ENCODE results near the gene MUSTN1.

MUSTN1 gene

DNA sequence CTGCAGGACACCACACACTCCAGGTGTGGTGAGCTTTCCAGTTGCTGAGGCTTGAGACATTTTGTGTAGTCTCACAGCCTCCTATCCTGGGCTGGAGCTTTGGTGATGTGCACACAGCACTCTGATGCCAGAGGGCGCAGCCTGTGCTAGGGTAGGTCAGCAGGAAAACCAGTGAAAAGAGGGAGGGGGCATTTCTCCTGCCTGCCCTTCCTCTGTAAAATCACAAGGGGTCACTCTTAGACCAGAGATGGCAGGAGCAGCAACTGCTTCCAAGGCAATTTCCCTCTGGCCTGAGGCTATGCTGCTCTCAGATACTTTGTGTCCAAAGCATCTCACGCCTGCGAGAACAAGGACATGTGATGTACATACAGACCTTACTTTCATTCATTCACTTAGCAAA, 16.5 kb upstream of the MUSTN1 start:
- no peaks in the 10 kb centered on the region for H3K4me1 ChIP-seq (ENCODE audit: insufficient read depth, low read length)
- H3K27ac ChIP-seq (ENCODE audit: low read length), result no peak overlapping the region
- H3K4me3 ChIP-seq (ENCODE audit: low read length), result no peak overlapping the region
- no peaks in the 10 kb centered on the region for H3K9me3 ChIP-seq (ENCODE audit: insufficient read depth, low read depth, low read length)
- no peaks in the 10 kb centered on the region for H3K27me3 ChIP-seq (ENCODE audit: insufficient read depth, low read length)
- H3K36me3 ChIP-seq (ENCODE audit: insufficient read depth, low read depth, low read length), result peaks cover 35% of the 10 kb centered on the region
- no peak overlapping the region for H3K9ac ChIP-seq (ENCODE audit: low read depth, low read length)

GRCh38 chr3:52849656-52850055, 14.8 kb upstream of the MUSTN1 start:
- H3K27ac ChIP-seq (ENCODE audit: low read length), result no peak overlapping the region
- no peak overlapping the region for H3K9ac ChIP-seq (ENCODE audit: low read depth, low read length)
- H3K4me1 ChIP-seq (ENCODE audit: insufficient read depth, low read length), result no peaks in the 10 kb centered on the region

GRCh38 chr3:52848617-52849016, 13.8 kb upstream of the MUSTN1 start:
- Histone ChIP-seq H3K36me3 (ENCODE audit: insufficient read depth, low read depth, low read length) (peaks cover 35% of the 10 kb centered on the region), H3K9me3 (ENCODE audit: insufficient read depth, low read depth, low read length) (no peaks in the 10 kb centered on the region), H3K4me3 (ENCODE audit: low read length) (no peak overlapping the region), H3K4me1 (ENCODE audit: insufficient read depth, low read length) (no peaks in the 10 kb centered on the region), H3K9ac (ENCODE audit: low read depth, low read length) (no peak overlapping the region), H3K27me3 (ENCODE audit: insufficient read depth, low read length) (no peaks in the 10 kb centered on the region), H3K27ac (ENCODE audit: low read length) (no peak overlapping the region)

More at GRCh38 chr3:52849656-52850055, 14.8 kb upstream of the MUSTN1 start:
- peaks cover 35% of the 10 kb centered on the region for H3K36me3 ChIP-seq (ENCODE audit: insufficient read depth, low read depth, low read length)
- no peaks in the 10 kb centered on the region for H3K27me3 ChIP-seq (ENCODE audit: insufficient read depth, low read length)
- no peaks in the 10 kb centered on the region for H3K9me3 ChIP-seq (ENCODE audit: insufficient read depth, low read depth, low read length)
- no peak overlapping the region for H3K4me3 ChIP-seq (ENCODE audit: low read length)

GRCh38 chr3:52847726-52848125, 12.9 kb upstream of the MUSTN1 start:
- Histone ChIP-seq H3K9ac (ENCODE audit: low read depth, low read length) (no peak overlapping the region), H3K36me3 (ENCODE audit: insufficient read depth, low read depth, low read length) (peaks cover 36% of the 10 kb centered on the region), H3K9me3 (ENCODE audit: insufficient read depth, low read depth, low read length) (no peaks in the 10 kb centered on the region), H3K27ac (ENCODE audit: low read length) (no peak overlapping the region), H3K4me3 (ENCODE audit: low read length) (no peak overlapping the region), H3K4me1 (ENCODE audit: insufficient read depth, low read length) (no peaks in the 10 kb centered on the region), H3K27me3 (ENCODE audit: insufficient read depth, low read length) (no peaks in the 10 kb centered on the region)

DNA sequence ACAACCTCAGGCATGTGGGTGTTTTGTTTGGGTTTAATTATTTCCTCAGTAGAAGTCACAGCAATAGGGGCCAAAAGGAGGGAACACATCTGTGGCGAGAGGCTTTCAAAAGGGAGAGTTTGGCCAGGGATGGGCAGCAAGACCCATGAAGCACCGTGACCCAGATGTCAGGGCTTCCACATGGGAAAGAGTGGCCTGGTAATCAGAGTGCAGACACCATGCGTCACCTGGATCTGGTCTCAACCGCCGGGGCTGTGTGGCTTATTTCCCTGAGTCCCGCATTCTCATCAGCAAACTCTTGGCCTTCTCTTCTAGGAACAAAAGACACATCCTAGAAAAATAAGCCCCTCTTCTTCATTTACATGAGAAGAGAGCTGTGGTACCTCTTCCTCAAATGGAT, 12.4 kb upstream of the MUSTN1 start:
- Histone ChIP-seq H3K36me3 (ENCODE audit: insufficient read depth, low read depth, low read length) (peaks cover 37% of the 10 kb centered on the region), H3K27ac (ENCODE audit: low read length) (no peak overlapping the region), H3K4me1 (ENCODE audit: insufficient read depth, low read length) (no peaks in the 10 kb centered on the region), H3K9me3 (ENCODE audit: insufficient read depth, low read depth, low read length) (no peaks in the 10 kb centered on the region), H3K4me3 (ENCODE audit: low read length) (no peak overlapping the region), H3K27me3 (ENCODE audit: insufficient read depth, low read length) (no peaks in the 10 kb centered on the region), H3K9ac (ENCODE audit: low read depth, low read length) (no peak overlapping the region)

- no peak overlapping the region for H3K9ac ChIP-seq (ENCODE audit: low read depth, low read length)
- H3K27ac ChIP-seq (ENCODE audit: low read length), result no peak overlapping the region
- H3K4me3 ChIP-seq (ENCODE audit: low read length), result no peak overlapping the region
- no peaks in the 10 kb centered on the region for H3K27me3 ChIP-seq (ENCODE audit: insufficient read depth, low read length)
- H3K4me1 ChIP-seq (ENCODE audit: insufficient read depth, low read length), result no peaks in the 10 kb centered on the region
- peaks cover 35% of the 10 kb centered on the region for H3K36me3 ChIP-seq (ENCODE audit: insufficient read depth, low read depth, low read length)
- H3K9me3 ChIP-seq (ENCODE audit: insufficient read depth, low read depth, low read length), result no peaks in the 10 kb centered on the region
Measured at GRCh38 chr3:52846432-52846965, 11.7 kb upstream of the MUSTN1 start.

GRCh38 chr3:52845691-52846431, 11.0 kb upstream of the MUSTN1 start:
- Histone ChIP-seq H3K9me3 (ENCODE audit: insufficient read depth, low read depth, low read length) (no peaks in the 10 kb centered on the region), H3K27ac (ENCODE audit: low read length) (no peak overlapping the region), H3K27me3 (ENCODE audit: insufficient read depth, low read length) (no peaks in the 10 kb centered on the region), H3K4me1 (ENCODE audit: insufficient read depth, low read length) (no peaks in the 10 kb centered on the region), H3K36me3 (ENCODE audit: insufficient read depth, low read depth, low read length) (peaks cover 41% of the 10 kb centered on the region), H3K9ac (ENCODE audit: low read depth, low read length) (no peak overlapping the region), H3K4me3 (ENCODE audit: low read length) (no peak overlapping the region)

DNA sequence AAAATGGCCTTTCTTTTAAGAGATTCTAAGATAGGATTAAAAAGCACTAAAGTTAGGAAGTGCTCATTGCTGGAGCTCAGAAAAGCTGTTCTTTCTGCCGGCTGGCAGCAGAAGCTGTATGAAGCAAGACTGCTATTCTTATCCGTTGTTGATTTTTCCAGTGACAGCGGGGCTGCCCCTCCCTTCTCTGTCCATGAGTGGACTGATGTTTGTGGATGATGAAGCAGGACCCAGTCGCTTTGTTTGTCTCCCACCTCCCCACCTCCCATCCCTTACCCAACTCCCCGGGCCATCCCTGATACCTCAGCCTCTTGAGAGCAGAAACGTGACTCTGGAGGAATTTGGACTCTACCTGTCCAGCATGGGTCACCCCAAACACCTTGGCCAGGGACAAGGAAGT, 10.3 kb upstream of the MUSTN1 start:
- no peak overlapping the region for H3K27ac ChIP-seq (ENCODE audit: low read length)
- H3K4me1 ChIP-seq (ENCODE audit: insufficient read depth, low read length), result no peaks in the 10 kb centered on the region
- no peaks in the 10 kb centered on the region for H3K9me3 ChIP-seq (ENCODE audit: insufficient read depth, low read depth, low read length)
- no peak overlapping the region for H3K4me3 ChIP-seq (ENCODE audit: low read length)
- H3K27me3 ChIP-seq (ENCODE audit: insufficient read depth, low read length), result no peaks in the 10 kb centered on the region
- H3K36me3 ChIP-seq (ENCODE audit: insufficient read depth, low read depth, low read length), result peaks cover 41% of the 10 kb centered on the region
- no peak overlapping the region for H3K9ac ChIP-seq (ENCODE audit: low read depth, low read length)

GRCh38 chr3:52844290-52844975, 9.6 kb upstream of the MUSTN1 start:
- Histone ChIP-seq H3K9me3 (ENCODE audit: insufficient read depth, low read depth, low read length) (no peaks in the 10 kb centered on the region), H3K27me3 (ENCODE audit: insufficient read depth, low read length) (no peaks in the 10 kb centered on the region), H3K27ac (ENCODE audit: low read length) (no peak overlapping the region), H3K4me3 (ENCODE audit: low read length) (no peak overlapping the region), H3K4me1 (ENCODE audit: insufficient read depth, low read length) (no peaks in the 10 kb centered on the region), H3K36me3 (ENCODE audit: insufficient read depth, low read depth, low read length) (peaks cover 38% of the 10 kb centered on the region), H3K9ac (ENCODE audit: low read depth, low read length) (no peak overlapping the region)

DNA sequence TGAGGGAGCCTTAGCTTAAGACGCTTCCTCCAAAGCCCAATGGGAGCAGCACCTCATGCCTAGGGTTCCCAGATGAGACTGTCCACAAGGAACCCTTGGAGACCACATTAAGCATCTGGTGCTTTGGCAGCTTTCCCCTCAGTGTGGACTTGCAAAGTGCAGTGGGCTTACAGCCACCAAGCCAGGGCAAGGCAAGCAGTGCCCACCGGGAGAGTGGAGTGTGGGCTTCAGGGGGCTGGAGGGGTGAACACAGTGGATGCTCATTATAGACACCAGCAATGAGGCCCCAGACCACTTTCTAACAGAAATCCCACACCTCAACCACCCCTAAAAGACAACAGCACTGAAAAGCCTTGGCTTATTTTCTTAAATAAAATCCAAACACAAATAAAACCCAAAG, 9.1 kb upstream of the MUSTN1 start:
- Histone ChIP-seq H3K27ac (ENCODE audit: low read length) (no peak overlapping the region), H3K4me1 (ENCODE audit: insufficient read depth, low read length) (no peaks in the 10 kb centered on the region), H3K9me3 (ENCODE audit: insufficient read depth, low read depth, low read length) (no peaks in the 10 kb centered on the region), H3K4me3 (ENCODE audit: low read length) (no peak overlapping the region), H3K36me3 (ENCODE audit: insufficient read depth, low read depth, low read length) (peaks cover 33% of the 10 kb centered on the region), H3K27me3 (ENCODE audit: insufficient read depth, low read length) (no peaks in the 10 kb centered on the region), H3K9ac (ENCODE audit: low read depth, low read length) (no peak overlapping the region)

DNA sequence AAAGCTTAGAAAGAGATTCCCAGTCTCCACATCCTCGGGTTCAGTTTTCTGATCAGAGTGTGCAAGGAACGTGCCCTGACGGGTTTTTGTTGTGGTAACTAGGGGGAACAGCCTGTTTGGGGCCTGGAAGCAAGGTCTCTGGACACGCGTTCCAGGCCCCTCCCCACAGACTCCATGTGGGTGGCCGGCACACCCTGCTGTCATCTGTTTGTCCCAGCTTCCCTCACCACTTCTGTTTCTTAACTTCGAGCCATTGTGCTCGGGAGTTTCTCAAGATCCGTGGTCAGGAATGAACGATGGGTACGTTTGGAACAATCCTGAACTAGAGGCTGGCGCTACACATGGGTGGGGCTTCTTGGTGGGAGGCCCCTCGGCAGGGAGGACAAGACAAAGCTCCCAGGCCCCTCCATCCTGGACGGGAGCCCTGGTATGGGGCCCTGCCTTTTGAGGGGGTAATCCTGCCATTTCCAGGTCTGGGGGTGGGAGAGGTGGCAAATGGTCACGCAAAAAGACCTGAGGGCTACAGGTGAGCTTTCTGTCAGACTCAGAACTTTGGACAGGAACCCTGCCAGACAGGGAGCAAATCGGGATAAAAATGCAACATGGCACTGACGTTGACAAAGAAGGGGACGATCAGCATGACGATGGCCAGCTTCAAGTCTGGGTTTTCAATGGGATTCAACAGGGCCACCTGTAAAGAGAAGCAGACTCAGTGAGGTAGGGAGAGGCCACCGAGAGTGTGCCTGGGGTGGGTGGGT, 8.5 kb upstream of the MUSTN1 start:
- Histone ChIP-seq H3K4me3 (ENCODE audit: low read length) (no peak overlapping the region), H3K4me1 (ENCODE audit: insufficient read depth, low read length) (no peaks in the 10 kb centered on the region), H3K27ac (ENCODE audit: low read length) (no peak overlapping the region), H3K9ac (ENCODE audit: low read depth, low read length) (no peak overlapping the region), H3K27me3 (ENCODE audit: insufficient read depth, low read length) (no peaks in the 10 kb centered on the region), H3K36me3 (ENCODE audit: insufficient read depth, low read depth, low read length) (peaks cover 27% of the 10 kb centered on the region), H3K9me3 (ENCODE audit: insufficient read depth, low read depth, low read length) (no peaks in the 10 kb centered on the region)
